ENCODE measurements around the gene ISCA1. TPM values are rescaled to one million over a fixed set of nuclear protein-coding genes. Genes with fewer than 3 reads are reported as not detected.

ISCA1 gene
- 8.7 and 16.1 TPM in 2 replicates for total RNA-seq (ENCODE audit: low replicate concordance)

GRCh38 chr9:86282077-86282978 is at the start of gene ISCA1:
Gene ISCA1 (minus strand): TSS chr9:86282538. CDS start chr9:86282458, 80 bp downstream.

GRCh38 chr9:86259557-86259956 is 22.8 kb downstream of the ISCA1 start, which contains the start of gene C9orf153:
Gene C9orf153 (minus strand): TSS chr9:86259657. CDS start chr9:86229603, 30,054 bp downstream.

Other genes with a start within 250 kb of the ISCA1 start
- gene GOLM1, start 183.0 kb downstream of the ISCA1 start, total RNA-seq (ENCODE audit: low replicate concordance) = 37.1 and 51.1 TPM in 2 replicates
- gene C9orf153, start 22.9 kb downstream of the ISCA1 start, total RNA-seq (ENCODE audit: low replicate concordance) = 0.08 and 0.12 TPM in 2 replicates
- 38.0 and 45.0 TPM in 2 replicates for gene TUT7, start 71.9 kb upstream of the ISCA1 start, total RNA-seq (ENCODE audit: low replicate concordance)

Data from smooth muscle cell of the coronary artery (primary cell).